Mammary epithelial cell (primary cell): ENCODE data around the gene WDR75.

Source experiments
- EZH2 ChIP-seq: IDR thresholded peaks from 2 replicates; pipeline ENCODE4 v1.6.1; 2012; ENCODE audit warnings: low read length, inconsistent platforms, borderline replicate concordance
- TF ChIP-seq, protein P1 (sequence below), 2 donors: IDR thresholded peaks in 1 of 2; conservative IDR thresholded peaks in 1 of 2; 2 replicates each; pipeline ENCODE4 v1.5.1; 2011 to 2012; ENCODE audit warnings: inconsistent platforms in 2 of 2, low read length in 2 of 2, mild to moderate bottlenecking in 2 of 2, control low read depth in 1 of 2, low read depth in 1 of 2; ENCODE audit not compliant: insufficient read depth in 1 of 2; ENCODE audit errors: extremely low read depth in 1 of 2

DNA sequence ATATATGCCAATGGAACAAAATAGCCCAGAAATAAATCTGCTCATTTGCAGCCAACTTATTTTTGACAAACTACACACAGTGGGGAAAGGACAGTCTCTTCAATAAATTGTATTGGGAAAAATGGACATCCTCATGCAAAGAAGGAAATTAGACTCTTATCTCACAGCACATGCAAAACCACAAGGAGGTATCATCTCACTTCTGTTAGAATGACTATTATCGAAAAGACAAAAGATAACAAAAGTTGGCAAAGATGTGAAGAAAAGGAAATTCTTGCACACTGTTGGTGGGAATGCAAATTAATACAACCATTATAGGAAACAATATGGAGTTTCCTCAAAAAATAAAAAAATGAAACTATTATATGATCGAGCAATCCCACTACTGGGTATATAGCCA, 16.3 kb upstream of the WDR75 start:
- TF ChIP-seq, protein P1, sequence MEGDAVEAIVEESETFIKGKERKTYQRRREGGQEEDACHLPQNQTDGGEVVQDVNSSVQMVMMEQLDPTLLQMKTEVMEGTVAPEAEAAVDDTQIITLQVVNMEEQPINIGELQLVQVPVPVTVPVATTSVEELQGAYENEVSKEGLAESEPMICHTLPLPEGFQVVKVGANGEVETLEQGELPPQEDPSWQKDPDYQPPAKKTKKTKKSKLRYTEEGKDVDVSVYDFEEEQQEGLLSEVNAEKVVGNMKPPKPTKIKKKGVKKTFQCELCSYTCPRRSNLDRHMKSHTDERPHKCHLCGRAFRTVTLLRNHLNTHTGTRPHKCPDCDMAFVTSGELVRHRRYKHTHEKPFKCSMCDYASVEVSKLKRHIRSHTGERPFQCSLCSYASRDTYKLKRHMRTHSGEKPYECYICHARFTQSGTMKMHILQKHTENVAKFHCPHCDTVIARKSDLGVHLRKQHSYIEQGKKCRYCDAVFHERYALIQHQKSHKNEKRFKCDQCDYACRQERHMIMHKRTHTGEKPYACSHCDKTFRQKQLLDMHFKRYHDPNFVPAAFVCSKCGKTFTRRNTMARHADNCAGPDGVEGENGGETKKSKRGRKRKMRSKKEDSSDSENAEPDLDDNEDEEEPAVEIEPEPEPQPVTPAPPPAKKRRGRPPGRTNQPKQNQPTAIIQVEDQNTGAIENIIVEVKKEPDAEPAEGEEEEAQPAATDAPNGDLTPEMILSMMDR (conservative IDR thresholded peaks at IDR 0.05 in 1 of 2, IDR thresholded peaks at IDR 0.05 in 1 of 2; ENCODE audit: extremely low read depth in 1 of 2, insufficient read depth in 1 of 2, low read depth in 1 of 2, low read length in 2 of 2): no peak
- no peak for TF ChIP-seq EZH2
